AG20443 (cell line): ENCODE results near the gene SLC12A7.
"Not testable (repeated sequence)": the region's sequence is repeated elsewhere in the genome, so short reads cannot be mapped to it uniquely, and the experiment has no call there.

ENCODE experiments used
- DNase-seq: peaks from one replicate; pipeline ENCODE4 v3.0.0; 2012; ENCODE audit warnings: low spot score, mixed read lengths

The SLC12A7 gene

GRCh38 chr5:1140818-1141189 lies 28.9 kb upstream of the SLC12A7 start:
- no peak for DNase-seq

- peak; percentile 71 for DNase-seq
These were observed 28.4 kb upstream of the SLC12A7 start for GRCh38 chr5:1140171-1140817.

- DNase-seq: no peak
These were observed 27.7 kb upstream of the SLC12A7 start for GRCh38 chr5:1139331-1140170.

- no peak for DNase-seq
These were observed 26.8 kb upstream of the SLC12A7 start for GRCh38 chr5:1138445-1139245.

GRCh38 chr5:1137567-1138444 lies 25.9 kb upstream of the SLC12A7 start:
- DNase-seq: no peak

GRCh38 chr5:1136814-1137213 lies 25.0 kb upstream of the SLC12A7 start:
- no peak for DNase-seq

GRCh38 chr5:1135696-1136525 lies 24.0 kb upstream of the SLC12A7 start:
- no peak for DNase-seq

- DNase-seq: no peak
These were observed 22.6 kb upstream of the SLC12A7 start for GRCh38 chr5:1134478-1134877.

GRCh38 chr5:1133510-1134201 lies 21.8 kb upstream of the SLC12A7 start:
- no peak for DNase-seq

GRCh38 chr5:1133108-1133507 lies 21.2 kb upstream of the SLC12A7 start:
- no peak for DNase-seq

- no peak for DNase-seq
These were observed 20.7 kb upstream of the SLC12A7 start for GRCh38 chr5:1132570-1132969.

- no peak for DNase-seq
These were observed 19.9 kb upstream of the SLC12A7 start for GRCh38 chr5:1131726-1132125.

GRCh38 chr5:1131191-1131621 lies 19.3 kb upstream of the SLC12A7 start:
- DNase-seq: no peak

- no peak for DNase-seq
These were observed 18.5 kb upstream of the SLC12A7 start for GRCh38 chr5:1130218-1130946.

GRCh38 chr5:1129711-1130055 lies 17.8 kb upstream of the SLC12A7 start:
- no peak for DNase-seq

- DNase-seq: no peak
These were observed 17.3 kb upstream of the SLC12A7 start for GRCh38 chr5:1128977-1129710.

- peak; percentile 66 for DNase-seq
These were observed 16.3 kb upstream of the SLC12A7 start for GRCh38 chr5:1127959-1128785.

- not testable (repeated sequence) for DNase-seq
These were observed 13.8 kb upstream of the SLC12A7 start for GRCh38 chr5:1125695-1126094.
